Inflammatory macrophage (primary cell): ENCODE results near the gene PYGB.

Experiments
- DNase-seq, 2 donors: peaks; one replicate each; pipeline ENCODE4 v3.0.0-alpha.2; 2020 to 2022

Gene PYGB

GRCh38 chr20:25271486-25272222, 23.8 kb downstream of the PYGB start:
- DNase-seq, result no peak

DNA sequence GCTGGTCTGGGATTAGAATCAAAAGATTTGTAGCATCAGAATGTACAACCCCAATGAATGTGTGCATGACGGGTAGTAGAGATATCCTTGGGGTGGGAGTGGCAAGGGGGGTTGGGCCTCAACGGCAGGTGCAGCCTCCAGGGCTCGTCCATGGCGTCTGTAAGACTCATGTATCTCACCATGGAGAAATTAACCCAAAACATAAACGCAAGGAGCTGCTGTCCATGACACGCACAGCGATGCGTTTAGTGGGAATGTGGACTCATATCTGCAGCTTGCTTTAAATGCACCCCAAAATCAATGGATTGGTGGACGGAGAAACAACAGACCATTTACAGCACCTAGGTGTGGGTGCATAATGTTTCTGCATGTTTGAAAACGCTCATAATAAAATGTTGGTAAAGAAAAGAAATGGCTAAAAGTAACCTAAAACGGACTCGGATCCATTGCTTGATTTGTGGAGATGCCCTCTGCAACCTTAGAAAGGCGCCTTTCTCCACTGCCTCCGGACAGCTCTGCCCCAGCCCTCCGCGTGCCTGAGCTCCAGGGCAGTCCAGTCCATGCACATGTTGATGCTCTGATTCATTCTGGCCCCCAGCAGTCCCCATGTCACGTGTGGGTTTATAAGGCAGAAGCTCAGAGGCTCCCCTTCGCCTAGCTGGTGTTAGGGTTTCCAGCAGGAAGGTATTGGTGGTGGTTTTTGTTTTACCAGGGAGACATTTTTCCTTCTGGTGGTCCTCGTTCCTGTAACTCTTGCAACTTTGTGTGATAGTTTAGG, 24.5 kb downstream of the PYGB start:
- DNase-seq, result no peak

DNA sequence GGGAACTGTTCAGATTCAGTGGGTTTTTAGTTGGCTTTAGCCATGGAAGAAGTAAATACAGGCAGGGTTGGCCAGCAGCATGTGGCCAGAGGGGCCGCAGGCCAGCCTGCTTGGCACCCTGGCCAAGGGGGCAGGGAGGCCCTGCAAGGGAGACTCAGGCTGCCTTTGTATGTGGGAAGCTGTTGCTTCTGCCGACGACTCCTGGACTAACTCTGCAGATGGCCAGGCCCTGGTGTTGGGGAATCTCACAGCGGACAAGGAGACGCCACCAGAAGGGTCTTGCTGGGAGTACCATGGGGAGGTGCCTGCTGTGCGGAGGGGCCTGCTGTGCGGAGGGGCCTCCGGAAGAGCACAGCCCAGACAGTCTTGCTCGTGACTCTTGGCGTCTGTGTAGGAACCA, 25.2 kb downstream of the PYGB start:
- DNase-seq, result no peak

DNA sequence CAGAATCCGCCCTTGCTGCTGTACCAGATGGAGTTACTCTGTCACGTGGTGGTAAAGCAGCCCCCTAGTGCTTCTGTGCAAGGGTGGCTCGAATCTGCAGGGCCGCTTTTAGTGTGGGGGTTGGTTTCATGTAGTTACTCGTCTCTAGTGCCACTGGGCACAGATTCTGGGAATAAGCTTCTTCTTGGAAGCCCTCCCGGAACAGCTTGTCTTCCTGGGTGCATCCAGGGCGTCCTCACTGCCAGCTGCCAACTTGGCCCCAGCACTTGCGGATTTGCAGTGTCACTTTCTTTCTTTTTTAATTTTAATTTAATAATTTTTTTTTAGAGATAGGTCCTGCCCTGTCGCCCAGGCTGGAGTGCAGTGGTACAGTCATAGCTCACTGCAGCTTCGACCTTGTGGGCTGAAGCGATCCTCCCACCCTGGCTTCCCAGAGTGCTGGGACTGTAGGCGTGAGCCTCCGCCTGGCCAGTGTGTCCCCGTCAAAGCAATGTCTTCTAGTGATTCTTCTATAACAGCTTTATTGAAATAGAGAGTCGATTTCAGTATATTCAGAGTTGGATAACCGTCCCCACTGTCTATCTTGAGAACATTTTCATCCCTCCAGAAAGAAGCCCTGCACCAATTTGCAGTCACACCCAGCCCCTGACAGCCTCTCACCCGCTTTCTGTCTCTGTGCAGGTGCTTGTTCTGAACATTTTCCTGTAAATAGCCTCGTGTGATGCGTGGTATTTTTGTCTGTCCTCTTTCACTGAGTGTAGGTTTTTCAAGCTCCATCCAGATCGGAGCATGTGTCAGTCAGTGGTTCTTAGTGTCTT, 25.9 kb downstream of the PYGB start:
- no peak for DNase-seq

DNA sequence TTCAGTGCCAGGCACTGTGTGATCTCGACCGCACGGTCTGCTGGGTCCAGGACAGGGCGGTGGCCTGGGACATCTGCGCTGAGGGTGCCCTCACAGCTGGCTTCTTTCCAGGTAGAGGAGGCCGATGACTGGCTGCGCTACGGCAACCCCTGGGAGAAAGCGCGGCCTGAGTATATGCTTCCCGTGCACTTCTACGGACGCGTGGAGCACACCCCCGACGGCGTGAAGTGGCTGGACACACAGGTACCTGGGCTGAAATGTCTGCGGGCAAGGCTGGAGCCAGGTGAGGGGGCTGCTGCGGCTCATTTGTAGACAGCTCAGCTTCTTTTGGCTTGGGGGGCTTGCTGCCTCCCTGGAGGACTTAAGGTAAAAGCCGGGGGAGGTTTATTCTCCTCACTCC, 26.6 kb downstream of the PYGB start:
- DNase-seq, result no peak

- DNase-seq, result no peak
These were observed 27.3 kb downstream of the PYGB start for GRCh38 chr20:25274891-25275812.

DNA sequence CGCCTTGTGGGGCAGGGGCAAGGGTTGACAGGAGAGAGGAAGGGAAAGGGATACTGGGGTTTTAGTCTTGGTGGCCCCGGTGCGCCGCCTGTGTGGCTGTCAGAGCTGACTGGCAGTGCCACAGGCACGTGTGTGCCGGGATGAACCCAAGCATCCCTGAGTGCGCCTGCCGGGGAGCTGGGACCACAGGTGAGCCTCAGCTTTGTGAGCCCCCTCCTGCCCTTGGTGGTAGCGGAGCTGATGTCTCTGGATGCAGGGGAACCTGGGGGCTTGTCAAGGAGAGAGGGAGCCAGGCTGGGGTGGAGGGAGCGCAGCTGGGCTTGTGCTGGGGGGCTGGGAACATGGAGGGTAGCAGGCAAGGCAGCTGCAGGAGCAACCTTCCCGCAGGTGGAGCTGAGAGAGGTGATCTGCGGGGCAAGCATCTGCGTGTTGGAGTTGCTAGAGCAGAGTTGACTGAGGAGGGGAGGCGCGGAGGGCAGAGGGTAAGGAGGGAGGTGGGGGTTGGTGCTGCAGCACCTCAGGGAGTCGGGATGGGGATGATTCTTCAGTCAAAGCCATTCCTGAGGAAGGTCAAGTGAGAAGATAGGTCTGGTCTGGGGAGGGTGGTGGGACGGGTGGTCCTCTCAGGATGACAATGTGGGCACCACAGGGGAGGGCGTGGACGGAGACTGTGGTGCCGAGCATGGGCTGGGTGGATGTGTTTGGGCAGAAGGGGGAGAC, 28.1 kb downstream of the PYGB start:
- no peak for DNase-seq

GRCh38 chr20:25276533-25277050, 28.7 kb downstream of the PYGB start:
- DNase-seq, result peak in 1 of 2 donors; percentile 0

DNA sequence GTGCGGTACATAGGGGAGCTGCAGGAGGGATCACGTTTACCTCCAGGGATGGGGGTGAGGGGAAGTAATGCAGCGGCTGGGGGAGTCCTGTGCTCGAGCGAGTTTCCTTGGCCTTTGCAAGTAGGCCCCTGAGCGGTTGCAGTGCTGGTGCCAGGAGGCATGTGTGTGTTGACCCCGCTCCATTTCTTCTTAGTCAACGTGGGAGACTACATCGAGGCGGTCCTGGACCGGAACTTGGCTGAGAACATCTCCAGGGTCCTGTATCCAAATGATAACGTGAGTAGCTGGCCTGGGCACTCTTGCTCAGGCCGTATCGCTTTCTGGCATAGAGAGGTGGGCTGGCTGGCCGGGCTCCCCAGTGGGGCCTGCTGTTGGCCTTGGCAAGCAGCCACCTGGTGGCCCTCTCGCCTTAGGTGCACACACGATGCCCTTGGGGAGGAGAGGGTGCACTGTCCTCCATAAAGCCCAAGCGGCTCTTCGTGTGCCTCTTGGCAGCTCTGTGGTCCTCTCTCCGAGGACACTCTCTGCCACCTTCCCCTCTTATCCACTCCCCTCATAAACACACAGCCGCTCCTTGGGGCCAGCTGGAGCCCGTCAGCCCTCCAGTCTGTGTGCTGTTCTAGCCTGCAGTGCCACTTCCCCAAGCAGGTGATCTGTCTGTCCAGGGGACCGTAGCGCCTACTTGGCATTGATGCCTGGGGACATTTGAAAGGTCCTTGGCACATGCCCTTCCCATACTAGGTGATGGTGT, 29.3 kb downstream of the PYGB start:
- DNase-seq, result no peak

- no peak for DNase-seq
These were observed 30.1 kb downstream of the PYGB start for GRCh38 chr20:25277941-25278521.

DNA sequence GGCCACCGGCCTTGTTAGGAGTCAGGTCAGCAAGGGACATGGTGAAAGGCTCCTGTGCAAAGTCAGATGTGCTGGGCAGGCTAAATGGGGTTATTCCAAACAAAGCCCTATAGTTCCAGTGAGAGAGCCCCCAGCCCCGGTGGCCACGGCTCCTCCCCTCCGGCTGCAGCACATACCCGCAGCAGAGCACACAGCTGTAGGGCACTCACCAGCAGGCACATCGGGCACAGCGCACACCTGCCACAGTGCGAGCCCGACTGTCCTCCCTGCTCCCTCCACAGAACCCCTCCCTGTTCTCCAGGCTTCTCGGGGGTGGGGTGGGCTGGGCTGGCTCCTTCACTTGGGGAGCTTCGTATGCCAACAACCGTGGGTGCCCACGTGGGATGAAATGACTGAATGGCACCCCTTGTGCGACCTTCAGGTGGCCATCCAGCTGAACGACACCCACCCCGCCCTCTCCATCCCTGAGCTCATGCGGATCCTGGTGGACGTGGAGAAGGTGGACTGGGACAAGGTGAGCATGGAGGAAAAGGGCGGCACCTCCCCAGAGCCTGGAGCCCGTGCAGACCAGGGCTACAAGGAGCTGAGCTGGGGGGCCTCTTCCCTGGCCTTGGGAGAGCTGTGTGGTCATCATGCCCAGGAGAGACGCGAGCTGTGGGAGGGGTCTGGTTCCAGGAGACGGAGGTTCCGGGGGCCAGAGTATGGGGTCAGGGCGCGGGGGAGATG, 30.9 kb downstream of the PYGB start:
- peak in 1 of 2 donors; percentile 0 for DNase-seq

DNA sequence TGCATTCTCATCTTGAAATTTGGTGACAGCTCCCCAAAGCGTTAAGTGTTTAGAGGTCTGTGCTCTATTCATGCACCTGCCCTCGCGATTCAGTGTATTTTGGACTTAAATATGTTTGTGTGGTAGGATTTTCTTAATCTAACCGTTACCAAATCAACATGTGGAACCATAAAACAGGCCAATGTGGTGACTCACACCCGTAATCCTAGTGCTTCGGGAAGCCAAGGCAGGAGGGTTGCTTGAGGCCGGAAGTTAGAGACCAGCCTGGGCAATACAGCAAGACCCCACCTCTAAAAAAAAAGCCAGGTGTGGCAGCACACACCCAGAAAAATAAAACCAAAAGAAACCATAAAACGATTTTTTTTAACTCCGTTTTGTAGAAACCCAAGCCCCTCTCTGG, 31.5 kb downstream of the PYGB start:
- DNase-seq, result no peak

DNA sequence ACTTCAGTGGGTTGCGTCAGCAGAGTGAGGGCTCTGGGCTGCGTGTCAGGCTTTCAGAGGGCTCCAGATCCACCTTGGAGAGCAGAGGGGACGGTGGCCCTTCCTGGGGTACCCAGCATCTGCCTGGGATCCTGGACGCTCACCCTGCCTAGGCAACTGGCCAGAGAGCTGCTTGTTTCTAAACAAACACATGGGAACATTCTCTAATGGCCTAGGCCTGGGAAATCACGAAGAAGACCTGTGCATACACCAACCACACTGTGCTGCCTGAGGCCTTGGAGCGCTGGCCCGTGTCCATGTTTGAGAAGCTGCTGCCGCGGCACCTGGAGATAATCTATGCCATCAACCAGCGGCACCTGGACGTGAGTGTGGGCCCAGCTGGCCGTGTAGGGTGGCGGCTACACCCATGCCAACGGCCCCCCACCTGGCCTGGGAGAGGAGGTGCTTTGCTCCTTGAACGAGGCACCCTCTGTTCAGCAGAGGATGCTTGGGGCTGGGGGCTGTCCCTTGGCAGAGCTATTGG, 32.2 kb downstream of the PYGB start:
- DNase-seq, result peak in 1 of 2 donors; percentile 0

GRCh38 chr20:25280574-25281535, 33.0 kb downstream of the PYGB start:
- no peak for DNase-seq

GRCh38 chr20:25281541-25281991, 33.7 kb downstream of the PYGB start:
- DNase-seq, result no peak

DNA sequence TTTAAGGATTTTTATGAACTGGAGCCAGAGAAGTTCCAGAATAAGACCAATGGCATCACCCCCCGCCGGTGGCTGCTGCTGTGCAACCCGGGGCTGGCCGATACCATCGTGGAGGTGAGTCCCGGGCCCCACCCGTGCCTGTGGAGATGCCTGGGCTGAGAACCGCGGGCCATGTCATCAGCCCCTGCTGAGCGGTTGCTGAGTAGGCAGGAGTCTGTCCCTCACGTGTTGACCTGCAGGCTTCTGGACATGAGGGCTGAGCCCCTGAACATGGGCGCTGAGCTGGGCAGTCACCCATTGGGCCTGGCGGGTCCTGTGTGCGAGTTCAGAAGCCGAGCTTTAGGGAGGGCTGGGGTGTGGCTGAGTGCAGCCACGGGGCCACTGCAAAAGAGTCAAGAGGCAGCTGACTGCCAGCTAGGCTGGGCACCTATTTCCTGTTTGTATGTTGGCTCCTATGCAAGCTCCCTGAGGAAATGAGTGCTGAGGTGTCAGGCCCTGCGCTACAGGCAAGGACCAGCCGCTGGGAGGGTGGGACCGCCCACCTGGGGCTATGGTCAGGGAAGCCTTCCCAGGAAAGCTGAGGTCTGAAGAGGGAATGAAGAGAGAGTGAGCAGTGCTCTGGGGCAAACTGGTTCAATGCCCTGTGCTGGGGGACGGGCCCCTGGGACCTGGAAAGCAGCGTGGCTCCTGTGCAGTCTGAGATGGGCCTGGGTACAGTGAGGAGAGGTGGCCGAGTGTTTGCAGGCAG, 34.3 kb downstream of the PYGB start:
- DNase-seq, result no peak

- no peak for DNase-seq
These were observed 34.9 kb downstream of the PYGB start for GRCh38 chr20:25282796-25283195.
